Glutamatergic neuron (in vitro differentiated cells): ENCODE data around the gene NECAB2. TPM values are rescaled to one million over a fixed set of nuclear protein-coding genes. Genes with fewer than 3 reads are reported as not detected.
A peak's percentile ranks its signal among the peaks of the same experiment; 100 is the strongest.

Source experiments
- DNase-seq: peaks from one replicate; pipeline ENCODE4 v3.0.0; 2022
- H3K27ac Mint-ChIP-seq: one replicate; pipeline ENCODE4 v1.8.0; 2020; ENCODE audit warnings: mild to moderate bottlenecking, mixed read lengths, inconsistent platforms; ENCODE audit not compliant: unreplicated experiment
- H3K27me3 Mint-ChIP-seq: one replicate; pipeline ENCODE4 v1.8.0; 2020; ENCODE audit warnings: mild to moderate bottlenecking, moderate library complexity, mixed read lengths, inconsistent platforms; ENCODE audit not compliant: unreplicated experiment
- H3K36me3 Mint-ChIP-seq: one replicate; pipeline ENCODE4 v1.8.0; 2020; ENCODE audit warnings: mild to moderate bottlenecking, mixed read lengths, inconsistent platforms; ENCODE audit not compliant: unreplicated experiment
- H3K4me1 Mint-ChIP-seq: one replicate; pipeline ENCODE4 v1.8.0; 2020; ENCODE audit warnings: mild to moderate bottlenecking, low read depth, mixed read lengths, inconsistent platforms; ENCODE audit not compliant: unreplicated experiment
- H3K4me3 Mint-ChIP-seq: one replicate; pipeline ENCODE4 v1.8.0; 2020; ENCODE audit warnings: mild to moderate bottlenecking, mixed read lengths, inconsistent platforms; ENCODE audit not compliant: unreplicated experiment
- H3K9me3 Mint-ChIP-seq: one replicate; pipeline ENCODE4 v1.8.0; 2020; ENCODE audit warnings: mild to moderate bottlenecking, moderate library complexity, mixed read lengths, inconsistent platforms; ENCODE audit not compliant: unreplicated experiment
- total RNA-seq: library from RNA; stranded (reverse); fragmentation: NEBNext Ultra II Directional; extraction: Animal tissue kit (Norgen Biotek cat#: 25700); gene quantifications from one replicate; pipeline ENCODE4 v1.2.1, GENCODE V29; 2021; ENCODE audit not compliant: unreplicated experiment
- TF ChIP-seq, protein P1 (sequence below): fragments of 200-600 bp; sonication (generic); IDR thresholded peaks from one replicate; pipeline ENCODE4 v1.5.0; 2021; ENCODE audit not compliant: partially characterized antibody, unreplicated experiment

Gene NECAB2
- total RNA-seq, 1 donor from 2014 or later = 112 TPM

DNA sequence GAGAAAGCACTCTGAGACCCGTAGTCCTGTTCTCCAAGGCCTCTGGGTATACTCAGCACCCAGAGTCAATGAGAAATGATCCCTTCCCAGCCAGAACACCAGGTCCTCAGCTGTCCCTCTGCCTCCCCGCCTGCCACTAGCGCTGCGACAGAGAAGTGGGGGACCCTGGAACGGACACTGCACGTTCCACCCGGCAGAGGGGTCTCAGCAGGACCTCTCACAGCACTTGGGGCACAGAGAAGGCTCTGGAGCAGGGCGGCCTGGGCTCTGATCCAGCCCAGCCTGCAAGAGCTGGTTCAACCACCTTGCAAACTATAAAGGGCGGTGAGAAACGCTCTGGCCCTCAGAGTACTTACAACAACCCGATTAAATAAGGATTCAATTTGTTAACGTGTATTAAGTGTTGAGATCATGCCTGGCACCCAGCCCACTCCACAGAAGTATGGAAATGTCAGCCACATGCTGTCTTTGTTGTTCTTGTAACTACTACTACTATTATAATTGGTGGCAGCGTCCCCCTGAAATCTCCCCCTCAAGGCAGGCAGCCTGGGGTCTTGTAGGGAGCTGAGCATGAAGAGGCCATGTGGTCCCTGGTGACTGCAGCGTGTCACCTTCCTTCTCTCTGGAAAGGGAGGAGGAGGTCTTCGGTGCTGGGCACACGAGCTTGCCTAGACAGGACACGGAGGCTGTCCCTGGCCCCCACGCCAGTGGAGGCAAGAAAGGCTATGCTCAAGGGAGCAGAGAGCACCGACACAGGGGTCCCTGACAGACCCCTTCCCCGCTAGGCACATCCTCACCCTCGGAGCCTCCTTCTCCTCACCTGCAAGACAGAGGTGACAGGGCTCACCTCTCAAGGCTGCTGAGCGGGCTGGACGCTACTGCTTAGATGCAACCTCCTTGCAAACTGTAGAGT is 12.6 kb upstream of the NECAB2 start:
- Mint-ChIP-seq H3K4me1 (peaks cover 6% of the 10 kb centered on the region), H3K36me3 (peaks cover 4% of the 10 kb centered on the region), H3K27me3 (peaks cover 2% of the 10 kb centered on the region), H3K4me3 (no peak overlapping the region), H3K27ac (no peak overlapping the region), H3K9me3 (peaks cover 5% of the 10 kb centered on the region)
- no peak for DNase-seq
- TF ChIP-seq, protein P1, sequence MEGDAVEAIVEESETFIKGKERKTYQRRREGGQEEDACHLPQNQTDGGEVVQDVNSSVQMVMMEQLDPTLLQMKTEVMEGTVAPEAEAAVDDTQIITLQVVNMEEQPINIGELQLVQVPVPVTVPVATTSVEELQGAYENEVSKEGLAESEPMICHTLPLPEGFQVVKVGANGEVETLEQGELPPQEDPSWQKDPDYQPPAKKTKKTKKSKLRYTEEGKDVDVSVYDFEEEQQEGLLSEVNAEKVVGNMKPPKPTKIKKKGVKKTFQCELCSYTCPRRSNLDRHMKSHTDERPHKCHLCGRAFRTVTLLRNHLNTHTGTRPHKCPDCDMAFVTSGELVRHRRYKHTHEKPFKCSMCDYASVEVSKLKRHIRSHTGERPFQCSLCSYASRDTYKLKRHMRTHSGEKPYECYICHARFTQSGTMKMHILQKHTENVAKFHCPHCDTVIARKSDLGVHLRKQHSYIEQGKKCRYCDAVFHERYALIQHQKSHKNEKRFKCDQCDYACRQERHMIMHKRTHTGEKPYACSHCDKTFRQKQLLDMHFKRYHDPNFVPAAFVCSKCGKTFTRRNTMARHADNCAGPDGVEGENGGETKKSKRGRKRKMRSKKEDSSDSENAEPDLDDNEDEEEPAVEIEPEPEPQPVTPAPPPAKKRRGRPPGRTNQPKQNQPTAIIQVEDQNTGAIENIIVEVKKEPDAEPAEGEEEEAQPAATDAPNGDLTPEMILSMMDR = no peak

DNA sequence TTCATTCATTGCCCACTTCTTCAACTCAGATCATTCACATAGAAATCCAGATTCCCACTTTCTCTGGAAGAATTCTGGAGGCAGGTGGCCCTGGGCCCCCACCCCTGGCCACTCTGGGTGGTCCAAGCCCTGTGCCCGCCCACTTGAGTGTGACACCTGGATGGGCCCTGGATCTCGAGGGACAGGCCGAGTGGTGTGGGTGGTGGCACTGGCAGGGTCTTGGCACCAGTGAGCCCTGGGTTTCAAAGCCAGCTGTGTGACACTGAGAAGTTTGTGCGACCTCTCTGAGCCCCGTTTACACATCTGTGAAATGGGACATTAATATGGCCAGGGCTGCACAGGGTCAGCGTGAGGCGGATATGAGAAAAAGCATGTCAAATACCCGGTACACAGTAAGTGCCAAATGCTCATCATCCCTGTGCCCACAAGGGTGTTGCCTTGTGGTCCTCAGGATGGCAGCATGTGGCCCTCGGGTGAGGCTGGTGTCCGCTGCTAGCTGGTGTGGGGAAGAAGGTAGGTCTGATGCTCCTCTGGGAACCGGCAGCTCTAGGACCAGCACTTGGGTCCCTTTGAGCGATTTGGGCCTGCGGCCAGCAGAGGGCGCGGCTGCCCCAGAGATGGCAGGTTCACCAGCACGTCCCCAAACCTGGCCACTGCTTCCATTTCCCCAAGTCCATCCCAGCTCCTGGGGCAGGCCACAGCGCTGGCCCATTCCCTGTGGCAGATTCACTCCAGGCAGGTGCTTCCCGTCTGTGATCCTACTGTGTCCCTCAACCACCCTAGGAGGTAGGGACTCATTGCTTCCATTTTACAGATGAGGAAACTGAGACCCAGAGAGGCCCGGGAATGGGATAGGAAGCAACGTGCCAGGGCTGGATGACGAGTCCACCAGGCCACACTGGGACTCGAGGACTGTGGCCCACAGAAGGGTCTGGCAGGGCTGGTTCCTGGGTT is 11.4 kb upstream of the NECAB2 start:
- Mint-ChIP-seq H3K4me3 (no peak overlapping the region), H3K36me3 (no peaks in the 10 kb centered on the region), H3K9me3 (peaks cover 2% of the 10 kb centered on the region), H3K27ac (no peak overlapping the region), H3K4me1 (peaks cover 6% of the 10 kb centered on the region), H3K27me3 (peaks cover 2% of the 10 kb centered on the region)
- peak; percentile 96 for DNase-seq
- TF ChIP-seq, protein P1 = peak; percentile 95

DNA sequence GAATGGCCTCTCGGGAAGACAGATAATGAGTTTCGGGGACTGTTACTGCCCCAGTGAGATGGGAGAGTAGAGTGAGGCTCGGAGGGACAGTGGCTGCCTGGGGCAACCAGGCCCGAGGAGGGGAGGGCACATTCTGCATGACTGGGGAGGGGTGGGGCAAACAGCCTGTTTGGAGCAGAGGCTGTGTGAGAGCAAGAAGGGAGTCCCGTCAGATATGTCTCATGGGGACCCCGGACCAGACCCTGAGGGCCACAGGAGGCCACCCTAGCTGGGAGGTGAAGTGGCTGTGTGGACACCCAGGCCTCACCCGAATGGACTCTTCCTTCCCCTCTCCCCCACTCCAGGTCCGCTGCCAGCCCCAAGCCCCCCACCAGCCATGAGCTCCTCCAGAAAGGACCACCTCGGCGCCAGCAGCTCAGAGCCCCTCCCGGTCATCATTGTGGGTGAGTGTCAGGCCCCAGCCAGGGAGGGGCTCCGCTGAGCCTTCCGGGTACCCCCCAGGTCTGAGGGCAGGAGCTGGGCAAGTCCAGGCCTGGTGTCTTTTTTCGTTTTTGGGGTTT is 10.7 kb upstream of the NECAB2 start:
- Mint-ChIP-seq H3K27ac (no peak overlapping the region), H3K36me3 (no peaks in the 10 kb centered on the region), H3K4me1 (peaks cover 6% of the 10 kb centered on the region), H3K27me3 (peaks cover 2% of the 10 kb centered on the region), H3K4me3 (no peak overlapping the region), H3K9me3 (peaks cover 2% of the 10 kb centered on the region)
- TF ChIP-seq, protein P1 = no peak
- no peak for DNase-seq

DNA sequence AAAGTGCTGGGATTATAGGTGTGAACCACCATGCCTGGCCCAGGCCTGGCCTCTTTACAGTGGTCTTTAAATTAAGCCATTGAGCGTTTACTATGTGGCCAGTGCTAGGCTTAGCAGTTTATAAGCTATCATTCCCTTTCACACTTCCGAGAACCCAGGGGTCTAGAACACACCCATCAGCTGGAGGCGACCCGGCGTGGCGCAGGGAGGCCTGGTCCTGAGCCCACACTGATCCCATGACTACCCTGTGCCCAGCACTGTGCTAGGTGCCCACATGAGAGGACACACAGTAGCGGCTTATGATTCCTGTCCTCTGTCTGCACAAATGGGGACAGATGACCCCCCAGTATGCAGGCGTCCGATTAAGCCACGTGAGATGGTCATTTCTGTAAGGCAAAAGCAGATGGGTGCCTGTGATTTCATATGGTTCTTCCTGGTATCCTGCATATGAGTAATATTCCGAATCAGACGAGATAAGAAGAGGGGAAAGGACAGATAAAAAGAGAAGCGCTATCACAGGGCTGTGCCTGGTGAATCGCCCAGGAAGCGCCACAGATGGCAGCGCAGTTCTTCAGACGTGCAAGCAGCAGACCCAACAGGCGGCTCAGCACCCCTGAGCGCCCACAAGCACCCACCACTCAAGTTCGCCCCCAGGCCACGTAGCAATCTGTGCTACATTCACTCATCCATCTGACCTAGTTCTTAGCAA is 9.8 kb upstream of the NECAB2 start:
- Mint-ChIP-seq H3K36me3 (no peaks in the 10 kb centered on the region), H3K4me1 (peaks cover 6% of the 10 kb centered on the region)

More for the DNA sequence above, 9.8 kb upstream of the NECAB2 start:
- Mint-ChIP-seq H3K27ac (no peak overlapping the region), H3K9me3 (peaks cover 2% of the 10 kb centered on the region), H3K27me3 (peaks cover 2% of the 10 kb centered on the region), H3K4me3 (no peak overlapping the region)
- TF ChIP-seq, protein P1 = no peak
- DNase-seq = no peak
